Endothelial cell of umbilical vein (primary cell): Measurements from ENCODE around the gene PANX1. TPM values are rescaled to one million over a fixed set of nuclear protein-coding genes. Genes with fewer than 3 reads are reported as not detected.

Experiments
- BruUV-seq: library from RNA; stranded (reverse); fragments of 400-500 nt; replicated peaks from 2 replicates; lab custom pipeline; 2021; lab: Mats Ljungman, UMichigan
- CTCF ChIA-PET: fragments of 300-600, 350-600 bp; sonication (Branson Sonifier 250); formaldehyde crosslinking; loops from one replicate; lab custom pipeline; 2021; ENCODE audit warnings: antibody characterized with exemption, inconsistent platforms; lab: Charles Lee
- POLR2A ChIA-PET: fragments of 300-600, 350-600 bp; sonication (Branson Sonifier 250); formaldehyde crosslinking; loops from one replicate; lab custom pipeline; 2021; ENCODE audit warnings: antibody characterized with exemption, inconsistent platforms; lab: Charles Lee
- DNase-seq: peaks from one replicate; pipeline ENCODE4 v3.0.0-alpha.2; 2011; ENCODE audit warnings: low read depth, low spot score
- FAIRE-seq: peaks from 2 replicates; lab custom pipeline; 2011; peaks lifted over from hg19 to GRCh38; lab: Jason Lieb, UNC
- H2AFZ ChIP-seq: 2 replicates; pipeline ENCODE4 v1.6.0; 2012; ENCODE audit warnings: low read depth, low read length, control low read depth, inconsistent platforms
- H3K27ac ChIP-seq: 2 replicates; pipeline ENCODE4 v1.5.1; 2011; ENCODE audit warnings: low read depth, mild to moderate bottlenecking, control low read depth, low read length, moderate library complexity; ENCODE audit not compliant: insufficient read depth
- H3K27me3 ChIP-seq, 2 experiments: 2 replicates each; pipeline versions ENCODE4 v1.6.0 to v1.6.1; 2011; ENCODE audit warnings: low read length in 2 of 2, mixed read lengths in 1 of 2; ENCODE audit not compliant: control insufficient read depth in 2 of 2, insufficient read depth in 2 of 2
- H3K36me3 ChIP-seq, 2 experiments: 2 replicates in 1 of 2; 3 replicates in 1 of 2; pipeline ENCODE4 v1.5.1; 2011; ENCODE audit warnings: low read length in 2 of 2, mild to moderate bottlenecking in 1 of 2, moderate library complexity in 1 of 2; ENCODE audit not compliant: control insufficient read depth in 2 of 2, insufficient read depth in 2 of 2; ENCODE audit errors: extremely low read depth in 1 of 2
- H3K4me1 ChIP-seq: 3 replicates; pipeline ENCODE4 v1.5.1; 2011; ENCODE audit warnings: mild to moderate bottlenecking, low read length; ENCODE audit not compliant: control insufficient read depth, insufficient read depth; ENCODE audit errors: extremely low read depth
- H3K4me2 ChIP-seq: 2 replicates; pipeline ENCODE4 v1.6.1; 2011; ENCODE audit warnings: low read length, control low read depth, mixed read lengths; ENCODE audit not compliant: insufficient read depth
- H3K4me3 ChIP-seq, 3 experiments: fragments of 200-600 bp in 1 of 3; sonication (generic), shearing (Covaris generic) in 1 of 3; replicated peaks in 1 of 3; 2 replicates each; pipeline ENCODE4 v1.5.1; 2011 to 2016; ENCODE audit warnings: control low read depth in 3 of 3, low read length in 3 of 3, mild to moderate bottlenecking in 2 of 3, inconsistent platforms in 1 of 3, low read depth in 1 of 3, moderate library complexity in 1 of 3; ENCODE audit not compliant: insufficient read depth in 1 of 3
- H3K79me2 ChIP-seq: 2 replicates; pipeline ENCODE4 v1.6.0; 2012; ENCODE audit warnings: low read length, inconsistent platforms; ENCODE audit not compliant: control insufficient read depth, insufficient read depth
- H3K9ac ChIP-seq: replicated peaks from 2 replicates; pipeline ENCODE3; 2011; ENCODE audit warnings: low read length, control low read depth; ENCODE audit not compliant: insufficient read depth; ENCODE audit errors: extremely low read depth
- H3K9me1 ChIP-seq: replicated peaks from 3 replicates; pipeline ENCODE4 v1.6.0; 2011; ENCODE audit warnings: mild to moderate bottlenecking, low read length; ENCODE audit not compliant: control insufficient read depth, insufficient read depth; ENCODE audit errors: extremely low read depth
- H3K9me3 ChIP-seq: replicated peaks from 2 replicates; pipeline ENCODE4 v1.5.1; 2012; ENCODE audit warnings: low read length, inconsistent platforms; ENCODE audit not compliant: control insufficient read depth, insufficient read depth
- H4K20me1 ChIP-seq: replicated peaks from 2 replicates; pipeline ENCODE3; 2011; ENCODE audit warnings: mild to moderate bottlenecking, low read length; ENCODE audit not compliant: control insufficient read depth, insufficient read depth; ENCODE audit errors: extremely low read depth
- EZH2 ChIP-seq: IDR thresholded peaks from 2 replicates; pipeline ENCODE4 v1.6.1; 2012; ENCODE audit warnings: borderline replicate concordance, low read depth, mild to moderate bottlenecking, moderate library complexity, low read length, inconsistent platforms; ENCODE audit not compliant: severe bottlenecking
- FOS ChIP-seq: IDR thresholded peaks from 2 replicates; pipeline ENCODE4 v1.6.1; 2011; ENCODE audit warnings: mild to moderate bottlenecking, low read length, moderate library complexity, borderline replicate concordance; ENCODE audit not compliant: insufficient read depth
- GATA2 ChIP-seq: IDR thresholded peaks from 2 replicates; pipeline ENCODE4 v1.7.0; 2011; ENCODE audit warnings: low read depth, mild to moderate bottlenecking, moderate library complexity, mixed read lengths, low read length; ENCODE audit not compliant: insufficient read length, insufficient read depth
- JUN ChIP-seq: IDR thresholded peaks from 2 replicates; pipeline ENCODE4 v1.6.1; 2011; ENCODE audit warnings: borderline replicate concordance, low read depth; ENCODE audit not compliant: insufficient read length, insufficient read depth
- MYC ChIP-seq: IDR thresholded peaks from one replicate; pipeline ENCODE4 v1.6.1; 2011; ENCODE audit warnings: mild to moderate bottlenecking, low read depth, low read length
- POLR2A ChIP-seq: IDR thresholded peaks from 2 replicates; pipeline ENCODE4 v1.6.1; 2012; ENCODE audit warnings: low read depth, mild to moderate bottlenecking, control low read depth, low read length
- POLR2AphosphoS5 ChIP-seq: IDR thresholded peaks from 2 replicates; pipeline ENCODE4 v1.6.1; 2012; ENCODE audit warnings: low read depth, mild to moderate bottlenecking, control low read depth, low read length, moderate library complexity; ENCODE audit not compliant: insufficient read depth
- dilution Hi-C: fragments of 300-500 bp; cut with MboI; formaldehyde crosslinking; loops from one replicate; pipeline ENCODE4 v1.15.0; 2019; ENCODE audit warnings: low sequenced_read_pairs; ENCODE audit not compliant: extremely low pct_ligation_motif_present
- intact Hi-C: fragments of 100-400 bp; cut with micrococcal nuclease; formaldehyde crosslinking; loops from one replicate; pipeline ENCODE4 v1.10.0; 2022
- polyA plus RNA-seq, 4 experiments: library from polyadenylated mRNA; depleted of rRNA in 3 of 4; stranded (reverse) in 3 of 4; unstranded in 1 of 4; fragments of >200 nt; gene quantifications; 2 replicates each; pipeline versions ENCODE4 v1.2.1 to v1.2.3, GENCODE V29; 2011 to 2012; ENCODE audit warnings: missing spikeins in 1 of 4
- total RNA-seq: library from RNA; stranded (reverse); gene quantifications from 2 replicates; pipeline ENCODE4 v1.2.3, GENCODE V29; 2021
- TF ChIP-seq, protein P1 (sequence below), 2 donors: IDR thresholded peaks; 1 replicate in 1 of 2; 2 replicates in 1 of 2; pipeline ENCODE4 v1.5.1; 2011; ENCODE audit warnings: low read length in 2 of 2, mild to moderate bottlenecking in 2 of 2, moderate library complexity in 2 of 2, control low read depth in 1 of 2, inconsistent platforms in 1 of 2, low read depth in 1 of 2; ENCODE audit not compliant: insufficient read depth in 1 of 2; ENCODE audit errors: extremely low read depth in 1 of 2
- TF ChIP-seq, protein P2 (sequence below): IDR thresholded peaks from 2 replicates; pipeline ENCODE4 v1.6.1; 2011; ENCODE audit not compliant: insufficient read depth, insufficient read length

The PANX1 gene
- total and polyA plus RNA-seq, 2 donors (not counting 3 experiments of a cell fraction or from before 2014, with no cell fraction given): 9.5 to 20.9 TPM

- Histone ChIP-seq H3K27me3 (no peaks in the 10 kb centered on the region), H3K9me1 (no peaks in the 10 kb centered on the region), H3K9me3 (no peaks in the 10 kb centered on the region), H3K4me1 (no peaks in the 10 kb centered on the region), H3K4me2 (no peak overlapping the region), H2AFZ (no peak overlapping the region), H3K9ac (no peak overlapping the region), H3K4me3 (no peak overlapping the region), H3K36me3 (no peaks in the 10 kb centered on the region), H3K27ac (no peak overlapping the region), H3K79me2 (no peaks in the 10 kb centered on the region), H4K20me1 (no peaks in the 10 kb centered on the region)
- no peak for TF ChIP-seq JUN
- no peak for TF ChIP-seq EZH2
- TF ChIP-seq GATA2: no peak
- TF ChIP-seq FOS: no peak
- TF ChIP-seq, protein P1, sequence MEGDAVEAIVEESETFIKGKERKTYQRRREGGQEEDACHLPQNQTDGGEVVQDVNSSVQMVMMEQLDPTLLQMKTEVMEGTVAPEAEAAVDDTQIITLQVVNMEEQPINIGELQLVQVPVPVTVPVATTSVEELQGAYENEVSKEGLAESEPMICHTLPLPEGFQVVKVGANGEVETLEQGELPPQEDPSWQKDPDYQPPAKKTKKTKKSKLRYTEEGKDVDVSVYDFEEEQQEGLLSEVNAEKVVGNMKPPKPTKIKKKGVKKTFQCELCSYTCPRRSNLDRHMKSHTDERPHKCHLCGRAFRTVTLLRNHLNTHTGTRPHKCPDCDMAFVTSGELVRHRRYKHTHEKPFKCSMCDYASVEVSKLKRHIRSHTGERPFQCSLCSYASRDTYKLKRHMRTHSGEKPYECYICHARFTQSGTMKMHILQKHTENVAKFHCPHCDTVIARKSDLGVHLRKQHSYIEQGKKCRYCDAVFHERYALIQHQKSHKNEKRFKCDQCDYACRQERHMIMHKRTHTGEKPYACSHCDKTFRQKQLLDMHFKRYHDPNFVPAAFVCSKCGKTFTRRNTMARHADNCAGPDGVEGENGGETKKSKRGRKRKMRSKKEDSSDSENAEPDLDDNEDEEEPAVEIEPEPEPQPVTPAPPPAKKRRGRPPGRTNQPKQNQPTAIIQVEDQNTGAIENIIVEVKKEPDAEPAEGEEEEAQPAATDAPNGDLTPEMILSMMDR (IDR thresholded peaks at IDR 0.05; ENCODE audit: extremely low read depth in 1 of 2, insufficient read depth in 1 of 2, low read depth in 1 of 2, low read length in 2 of 2): no peak
- TF ChIP-seq, protein P2, sequence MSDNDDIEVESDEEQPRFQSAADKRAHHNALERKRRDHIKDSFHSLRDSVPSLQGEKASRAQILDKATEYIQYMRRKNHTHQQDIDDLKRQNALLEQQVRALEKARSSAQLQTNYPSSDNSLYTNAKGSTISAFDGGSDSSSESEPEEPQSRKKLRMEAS: no peak
- TF ChIP-seq MYC: no peak
- TF ChIP-seq POLR2AphosphoS5: no peak
- TF ChIP-seq POLR2A: no peak
- FAIRE-seq (no peak), DNase-seq (no peak)
- BruUV-seq: no TSS peak
- dilution Hi-C loops (no loop called here), intact Hi-C loops (no loop called here)
- ChIA-PET CTCF (no interaction called here), POLR2A (no interaction called here)
Measured at GRCh38 chr11:94090401-94090800, 38.2 kb upstream of the PANX1 start.
